IMR-90 (cell line): Measurements from ENCODE around the gene BBS1. TPM values are rescaled to one million over a fixed set of nuclear protein-coding genes. Genes with fewer than 3 reads are reported as not detected.

Source experiments
- ATAC-seq: fragments of 200-7000 bp; cut with Tn5 transposase; 2 replicates; pipeline ENCODE4 v1.9.1; 2020; ENCODE audit warnings: low read depth, mild to moderate bottlenecking, moderate library complexity
- BruUV-seq: library from RNA; stranded (reverse); fragments of 400-500 nt; replicated peaks from 2 replicates; lab custom pipeline; 2021; lab: Mats Ljungman, UMichigan
- CTCF ChIA-PET: fragments of 300-600 bp; formaldehyde crosslinking; extraction: SDS; loops from one replicate; lab custom pipeline; 2021; ENCODE audit warnings: antibody characterized with exemption; lab: Yijun Ruan, JAX
- POLR2A ChIA-PET: fragments of 300-600 bp; sonication (Branson Sonifier 250); formaldehyde crosslinking; loops from one replicate; lab custom pipeline; 2022; ENCODE audit warnings: antibody characterized with exemption; ENCODE audit not compliant: unreplicated experiment; lab: Charles Lee
- DNase-seq: peaks from one replicate; pipeline ENCODE4 v3.0.0; 2013
- H2AFZ ChIP-seq: replicated peaks from 2 replicates; pipeline ENCODE3; 2013; ENCODE audit warnings: low read length, mild to moderate bottlenecking; ENCODE audit not compliant: poor library complexity
- H2AK5ac ChIP-seq: 2 replicates; pipeline ENCODE4 v1.6.1; 2013; ENCODE audit warnings: low read depth, low read length, inconsistent platforms
- H2AK9ac ChIP-seq: replicated peaks from 2 replicates; pipeline ENCODE3; 2013; ENCODE audit warnings: mild to moderate bottlenecking, low read depth, low read length, moderate library complexity; ENCODE audit not compliant: poor library complexity
- H2BK120ac ChIP-seq: 2 replicates; pipeline ENCODE4 v1.6.1; 2013; ENCODE audit warnings: low read depth, low read length, inconsistent platforms
- H2BK15ac ChIP-seq: 3 replicates; pipeline ENCODE4 v1.6.1; 2013; ENCODE audit warnings: low read depth, low read length, inconsistent platforms
- H2BK20ac ChIP-seq: 2 replicates; pipeline ENCODE4 v1.6.1; 2013; ENCODE audit warnings: low read depth, mild to moderate bottlenecking, inconsistent platforms, low read length, moderate library complexity
- H2BK5ac ChIP-seq: 2 replicates; pipeline ENCODE4 v1.6.1; 2013; ENCODE audit warnings: mild to moderate bottlenecking, low read depth, low read length, inconsistent platforms; ENCODE audit not compliant: poor library complexity, severe bottlenecking
- H3K14ac ChIP-seq: replicated peaks from 2 replicates; pipeline ENCODE4 v1.6.1; 2013; ENCODE audit warnings: low read depth, low read length, inconsistent platforms
- H3K18ac ChIP-seq: 2 replicates; pipeline ENCODE4 v1.6.1; 2013; ENCODE audit warnings: low read depth, low read length, control low read depth
- H3K23ac ChIP-seq: 2 replicates; pipeline ENCODE4 v1.6.1; 2013; ENCODE audit warnings: low read depth, low read length, inconsistent platforms
- H3K27ac ChIP-seq: 2 replicates; pipeline ENCODE4 v1.5.1; 2013; ENCODE audit warnings: mild to moderate bottlenecking, control low read depth, low read length; ENCODE audit not compliant: insufficient read depth
- H3K27me3 ChIP-seq: 2 replicates; pipeline ENCODE4 v1.6.1; 2013; ENCODE audit warnings: low read length; ENCODE audit not compliant: control insufficient read depth, insufficient read depth
- H3K36me3 ChIP-seq: 2 replicates; pipeline ENCODE4 v1.6.1; 2013; ENCODE audit warnings: low read length, mixed read lengths; ENCODE audit not compliant: control insufficient read depth, insufficient read depth
- H3K4ac ChIP-seq: 2 replicates; pipeline ENCODE4 v1.6.1; 2013; ENCODE audit warnings: low read depth, low read length, inconsistent platforms
- H3K4me1 ChIP-seq: 2 replicates; pipeline ENCODE4 v1.6.1; 2013; ENCODE audit warnings: low read length, mixed read lengths; ENCODE audit not compliant: control insufficient read depth, insufficient read depth
- H3K4me2 ChIP-seq: 2 replicates; pipeline ENCODE4 v1.6.1; 2013; ENCODE audit warnings: low read depth, mild to moderate bottlenecking, control low read depth, low read length, moderate library complexity
- H3K4me3 ChIP-seq: 2 replicates; pipeline ENCODE4 v1.5.1; 2013; ENCODE audit warnings: low read depth, mild to moderate bottlenecking, control low read depth, low read length, moderate library complexity; ENCODE audit not compliant: insufficient read depth
- H3K56ac ChIP-seq: 2 replicates; pipeline ENCODE4 v1.6.1; 2013; ENCODE audit warnings: low read length, inconsistent platforms; ENCODE audit not compliant: insufficient read depth; ENCODE audit errors: extremely low read depth
- H3K79me1 ChIP-seq, 2 experiments: 2 replicates each; pipeline ENCODE4 v1.6.1; 2013; ENCODE audit warnings: low read length in 2 of 2, inconsistent platforms in 1 of 2, low read depth in 1 of 2
- H3K9ac ChIP-seq: 2 replicates; pipeline ENCODE4 v1.6.1; 2013; ENCODE audit warnings: low read depth, low read length, control low read depth
- H3K9me1 ChIP-seq: 2 replicates; pipeline ENCODE4 v1.6.1; 2013; ENCODE audit warnings: low read length, inconsistent platforms; ENCODE audit not compliant: insufficient read depth
- H3K9me3 ChIP-seq: 2 replicates; pipeline ENCODE4 v1.6.1; 2013; ENCODE audit warnings: low read length; ENCODE audit not compliant: control insufficient read depth, insufficient read depth
- H4K20me1 ChIP-seq: 2 replicates; pipeline ENCODE4 v1.6.1; 2013; ENCODE audit warnings: low read length, inconsistent platforms; ENCODE audit not compliant: insufficient read depth
- H4K5ac ChIP-seq: 2 replicates; pipeline ENCODE4 v1.6.1; 2013; ENCODE audit warnings: mild to moderate bottlenecking, low read depth, low read length, control low read depth
- H4K8ac ChIP-seq, 2 experiments: 2 replicates each; pipeline ENCODE4 v1.6.1; 2013; ENCODE audit warnings: low read depth in 2 of 2, low read length in 2 of 2, control low read depth in 1 of 2, inconsistent platforms in 1 of 2
- H4K91ac ChIP-seq: 2 replicates; pipeline ENCODE4 v1.6.1; 2013; ENCODE audit warnings: low read depth, low read length, inconsistent platforms; ENCODE audit not compliant: insufficient read depth
- CEBPB ChIP-seq: IDR thresholded peaks from 2 replicates; pipeline ENCODE4 v1.6.1; 2012; ENCODE audit warnings: low read depth, low read length, improper control_type of control experiment
- CHD1 ChIP-seq: IDR thresholded peaks from 2 replicates; pipeline ENCODE4 v1.6.1; 2012; ENCODE audit warnings: low read depth, low read length, improper control_type of control experiment
- FOS ChIP-seq: fragments of 150-350 bp; IDR thresholded peaks from 2 replicates; pipeline ENCODE4 v1.6.1; 2016; ENCODE audit warnings: low read depth, low read length
- MAZ ChIP-seq: IDR thresholded peaks from 2 replicates; pipeline ENCODE4 v1.6.1; 2012; ENCODE audit warnings: low read depth, mild to moderate bottlenecking, low read length, improper control_type of control experiment, moderate library complexity, borderline replicate concordance
- MXI1 ChIP-seq: IDR thresholded peaks from 2 replicates; pipeline ENCODE4 v1.6.1; 2012; ENCODE audit warnings: low read depth, mild to moderate bottlenecking, low read length, moderate library complexity, borderline replicate concordance
- NFE2L2 ChIP-seq: fragments of 150-350 bp; IDR thresholded peaks from 2 replicates; pipeline ENCODE4 v1.6.1; 2016; ENCODE audit warnings: low read depth, mild to moderate bottlenecking, low read length
- POLR2A ChIP-seq: IDR thresholded peaks from 2 replicates; pipeline ENCODE4 v1.6.1; 2012; ENCODE audit warnings: mild to moderate bottlenecking, low read depth, low read length
- RAD21 ChIP-seq: IDR thresholded peaks from 2 replicates; pipeline ENCODE4 v1.6.1; 2012; ENCODE audit warnings: low read length, improper control_type of control experiment
- RCOR1 ChIP-seq: IDR thresholded peaks from 2 replicates; pipeline ENCODE4 v1.6.1; 2012; ENCODE audit warnings: mild to moderate bottlenecking, low read length, improper control_type of control experiment; ENCODE audit not compliant: insufficient replicate concordance
- SMC3 ChIP-seq: fragments of 150-350 bp; IDR thresholded peaks from 2 replicates; pipeline ENCODE4 v1.6.1; 2016; ENCODE audit warnings: low read depth, mild to moderate bottlenecking, antibody characterized with exemption, low read length, moderate library complexity
- WGBS, 2 experiments: methylation state at CpG; one replicate each; pipeline versions ENCODE4 v1.1.5 to v1.1.7; 2013; ENCODE audit warnings: missing lambda C conversion rate in 2 of 2; ENCODE audit not compliant: insufficient read length in 1 of 2; ENCODE audit errors: extremely low coverage in 2 of 2; 5-methylcytosine and 5-hydroxymethylcytosine counted together
- dilution Hi-C: fragments of 300-500 bp; cut with HindIII; formaldehyde crosslinking; loops from one replicate; pipeline ENCODE4 v1.14.3; 2018; ENCODE audit warnings: low sequenced_read_pairs; ENCODE audit not compliant: unreplicated experiment
- in situ Hi-C: fragments of 300-500 bp; cut with MboI; formaldehyde crosslinking; loops from 3 replicates; pipeline ENCODE4 v1.14.3; 2019; ENCODE audit warnings: low sequenced_read_pairs, inconsistent platforms, mixed read lengths
- intact Hi-C: fragments of 100-400 bp; cut with micrococcal nuclease; formaldehyde crosslinking; loops from 2 replicates; pipeline ENCODE4 v1.10.0; 2022
- polyA plus RNA-seq, 3 experiments: library from polyadenylated mRNA; depleted of rRNA; stranded (reverse); fragments of >200 nt; gene quantifications; 2 replicates each; pipeline ENCODE4 v1.2.3, GENCODE V29; 2012; ENCODE audit warnings: low replicate concordance in 1 of 3
- total RNA-seq: library from RNA; depleted of rRNA; stranded (reverse); fragments of >200 nt; gene quantifications from 2 replicates; pipeline ENCODE4 v1.2.3, GENCODE V29; 2012
- TF ChIP-seq, protein P1 (sequence below): fragments of 150-350 bp; IDR thresholded peaks from 2 replicates; pipeline ENCODE4 v1.6.1; 2017; ENCODE audit warnings: mild to moderate bottlenecking, antibody characterized with exemption, low read length, low read depth
- TF ChIP-seq, protein P2 (sequence below): conservative IDR thresholded peaks from 2 replicates; pipeline ENCODE4 v1.5.1; 2012; ENCODE audit warnings: mild to moderate bottlenecking, low read depth, low read length, improper control_type of control experiment

The BBS1 gene
- total and polyA plus RNA-seq, 2 of the 4 experiments (the other 2 are of a cell fraction), result 16.5 to 20.6 TPM

DNA sequence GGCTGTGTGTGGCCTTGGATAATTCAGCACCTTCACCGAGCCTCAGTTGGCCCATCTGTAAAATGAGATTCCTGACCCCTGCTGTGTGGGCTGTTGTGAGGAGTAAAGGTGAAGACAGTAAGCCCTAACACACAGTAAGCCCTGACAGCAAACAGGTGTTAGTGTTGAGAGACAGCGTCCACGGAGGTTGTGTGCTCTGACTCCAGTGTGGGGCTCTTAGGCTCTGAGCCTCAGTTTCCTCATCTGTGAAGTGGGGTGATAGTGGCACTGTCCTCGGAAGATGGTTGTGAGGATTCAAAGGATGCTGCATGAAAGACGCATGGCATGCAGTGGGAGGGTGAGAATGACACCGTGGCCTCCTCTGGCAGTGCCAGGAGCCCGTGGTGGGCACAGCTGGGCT is 16.0 kb upstream of the BBS1 start:
- WGBS, 2 experiments, result 100% methylated on average over 3 of the region's 7 CpGs; no CpG with 5 or more reads in 1 of the 2 experiments
- dilution Hi-C loops, result no loop called here
- Histone ChIP-seq H3K4me3 (no peak overlapping the region), H3K9ac (no peak overlapping the region), H2BK5ac (no peak overlapping the region), H3K14ac (no peak overlapping the region), H2BK15ac (no peak overlapping the region), H3K23ac (no peak overlapping the region), H3K4me2 (no peak overlapping the region), H4K20me1 (peaks cover 3% of the 10 kb centered on the region; the same call in 1 of the 2 replicates), H3K56ac (no peak overlapping the region), H4K8ac (no peak overlapping the region), H3K27me3 (no peaks in the 10 kb centered on the region), H2BK120ac (no peak overlapping the region), H3K79me1 (no peaks in the 10 kb centered on the region), H2AFZ (no peak overlapping the region), H3K18ac (no peak overlapping the region), H2AK9ac (no peak overlapping the region), H2BK20ac (no peak overlapping the region), H3K4me1 (peaks cover 2% of the 10 kb centered on the region; the same call in 1 of the 2 replicates), H2AK5ac (no peak overlapping the region), H4K91ac (no peak overlapping the region), H3K9me1 (no peaks in the 10 kb centered on the region), H4K5ac (no peak overlapping the region), H3K9me3 (no peaks in the 10 kb centered on the region), H3K36me3 (peaks cover 44% of the 10 kb centered on the region), H3K27ac (no peak overlapping the region), H3K4ac (no peak overlapping the region)
- BruUV-seq, result no TSS peak
- intact Hi-C loops, result no loop called here
- no peak for TF ChIP-seq RCOR1
- no peak for TF ChIP-seq NFE2L2
- no peak for TF ChIP-seq MAZ
- TF ChIP-seq, protein P1, sequence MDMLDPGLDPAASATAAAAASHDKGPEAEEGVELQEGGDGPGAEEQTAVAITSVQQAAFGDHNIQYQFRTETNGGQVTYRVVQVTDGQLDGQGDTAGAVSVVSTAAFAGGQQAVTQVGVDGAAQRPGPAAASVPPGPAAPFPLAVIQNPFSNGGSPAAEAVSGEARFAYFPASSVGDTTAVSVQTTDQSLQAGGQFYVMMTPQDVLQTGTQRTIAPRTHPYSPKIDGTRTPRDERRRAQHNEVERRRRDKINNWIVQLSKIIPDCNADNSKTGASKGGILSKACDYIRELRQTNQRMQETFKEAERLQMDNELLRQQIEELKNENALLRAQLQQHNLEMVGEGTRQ, result no peak
- TF ChIP-seq POLR2A, result no peak
- no peak for TF ChIP-seq MXI1
- no peak for TF ChIP-seq SMC3
- TF ChIP-seq FOS, result no peak
- no peak for TF ChIP-seq CEBPB
- TF ChIP-seq, protein P2, sequence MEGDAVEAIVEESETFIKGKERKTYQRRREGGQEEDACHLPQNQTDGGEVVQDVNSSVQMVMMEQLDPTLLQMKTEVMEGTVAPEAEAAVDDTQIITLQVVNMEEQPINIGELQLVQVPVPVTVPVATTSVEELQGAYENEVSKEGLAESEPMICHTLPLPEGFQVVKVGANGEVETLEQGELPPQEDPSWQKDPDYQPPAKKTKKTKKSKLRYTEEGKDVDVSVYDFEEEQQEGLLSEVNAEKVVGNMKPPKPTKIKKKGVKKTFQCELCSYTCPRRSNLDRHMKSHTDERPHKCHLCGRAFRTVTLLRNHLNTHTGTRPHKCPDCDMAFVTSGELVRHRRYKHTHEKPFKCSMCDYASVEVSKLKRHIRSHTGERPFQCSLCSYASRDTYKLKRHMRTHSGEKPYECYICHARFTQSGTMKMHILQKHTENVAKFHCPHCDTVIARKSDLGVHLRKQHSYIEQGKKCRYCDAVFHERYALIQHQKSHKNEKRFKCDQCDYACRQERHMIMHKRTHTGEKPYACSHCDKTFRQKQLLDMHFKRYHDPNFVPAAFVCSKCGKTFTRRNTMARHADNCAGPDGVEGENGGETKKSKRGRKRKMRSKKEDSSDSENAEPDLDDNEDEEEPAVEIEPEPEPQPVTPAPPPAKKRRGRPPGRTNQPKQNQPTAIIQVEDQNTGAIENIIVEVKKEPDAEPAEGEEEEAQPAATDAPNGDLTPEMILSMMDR, result no peak
- TF ChIP-seq CHD1, result no peak
- no peak for TF ChIP-seq RAD21
- POLR2A ChIA-PET, result no interaction called here
- CTCF ChIA-PET, result no interaction called here
- in situ Hi-C loops, result no loop called here
- no peak for ATAC-seq
- DNase-seq, result no peak
